Activated T-helper 1 cell treated with anti-CD3 and anti-CD28 coated beads, Interleukin-12 subunit alpha, Interleukin-12 subunit beta, Interleukin-2, Interleukin-4 antibody, amounts not matched to agents 30 ng/mL and 10 ng/mL and 1 ng/mL, durations not matched to agents 14 hours and 24 hours and 36 hours (primary cell): Measurements from ENCODE around the gene TBC1D16. TPM values are rescaled to one million over a fixed set of nuclear protein-coding genes. Genes with fewer than 3 reads are reported as not detected.

Experiments used
- DNase-seq: peaks from one replicate; pipeline ENCODE4 v3.0.0; 2021; ENCODE audit warnings: low spot score
- H3K27ac Mint-ChIP-seq: one replicate; pipeline ENCODE4 v1.8.0; 2021; ENCODE audit warnings: mild to moderate bottlenecking, mixed read lengths
- H3K27me3 Mint-ChIP-seq: one replicate; pipeline ENCODE4 v1.8.0; 2022; ENCODE audit warnings: mild to moderate bottlenecking, moderate library complexity, mixed read lengths; ENCODE audit not compliant: insufficient read depth
- H3K36me3 Mint-ChIP-seq: one replicate; pipeline ENCODE4 v1.8.0; 2021; ENCODE audit warnings: low read depth, mixed read lengths
- H3K4me1 Mint-ChIP-seq: one replicate; pipeline ENCODE4 v1.8.0; 2021; ENCODE audit warnings: low read depth, mixed read lengths
- H3K4me3 Mint-ChIP-seq: one replicate; pipeline ENCODE4 v1.8.0; 2021; ENCODE audit warnings: mild to moderate bottlenecking, moderate library complexity, mixed read lengths
- H3K9me3 Mint-ChIP-seq: one replicate; pipeline ENCODE4 v1.8.0; 2021; ENCODE audit warnings: mixed read lengths
- intact Hi-C: fragments of 100-400 bp; cut with micrococcal nuclease; formaldehyde crosslinking; loops from one replicate; pipeline ENCODE4 v1.15.1; 2024
- total RNA-seq: library from RNA; stranded (reverse); gene quantifications from 2 replicates; pipeline ENCODE4 v1.2.3, GENCODE V29; 2022

The TBC1D16 gene
- total RNA-seq, 1 donor from 2014 or later, result 1.9 TPM

DNA sequence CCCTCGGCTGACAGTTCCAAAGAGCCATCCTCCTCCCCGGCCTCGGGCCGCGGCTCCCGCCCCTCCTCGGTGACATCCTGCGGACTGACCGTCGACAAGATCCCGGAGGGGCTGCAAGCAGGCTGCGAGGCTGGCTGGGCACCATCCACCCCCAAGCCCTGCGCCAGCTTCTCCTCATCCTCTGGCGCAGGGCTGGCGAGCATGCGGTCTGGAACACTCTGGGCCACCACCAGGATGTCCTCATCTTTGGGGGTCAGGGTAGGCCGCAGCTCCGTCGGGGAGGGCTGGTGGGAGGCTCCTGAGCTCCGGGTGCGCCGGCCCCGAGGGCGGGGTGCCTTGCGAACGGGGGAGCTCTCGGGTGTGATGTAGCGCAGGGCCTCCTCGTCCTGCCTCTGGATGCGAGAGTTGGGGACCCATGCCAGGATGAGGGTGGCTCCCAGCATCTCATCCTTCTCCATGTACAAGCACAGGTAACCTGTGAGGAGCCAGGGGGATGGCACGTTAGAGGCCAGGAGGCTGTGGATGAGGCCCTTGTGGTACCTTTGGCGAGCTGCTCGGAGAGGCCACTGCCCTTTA lies 25.3 kb downstream of the TBC1D16 start:
- intact Hi-C loops, result no loop called here

GRCh38 chr17:80009391-80010282 lies 26.0 kb downstream of the TBC1D16 start:
- no peaks in the 10 kb centered on the region for H3K4me1 Mint-ChIP-seq
- H3K9me3 Mint-ChIP-seq, result no peaks in the 10 kb centered on the region
- H3K4me3 Mint-ChIP-seq, result no peak overlapping the region
- DNase-seq, result no peak
- no peaks in the 10 kb centered on the region for H3K36me3 Mint-ChIP-seq
- H3K27ac Mint-ChIP-seq, result no peak overlapping the region
- intact Hi-C loops, result loop anchor here (5.0 kb wide), 1 partner anchor 243 kb away; no protein-coding TSS in a partner anchor
- peaks cover 1% of the 10 kb centered on the region for H3K27me3 Mint-ChIP-seq

More for the DNA sequence above, 25.3 kb downstream of the TBC1D16 start:
- Mint-ChIP-seq H3K27me3 (peaks cover 1% of the 10 kb centered on the region), H3K9me3 (no peaks in the 10 kb centered on the region), H3K4me1 (no peaks in the 10 kb centered on the region), H3K27ac (no peak overlapping the region), H3K4me3 (no peak overlapping the region), H3K36me3 (no peaks in the 10 kb centered on the region)
- DNase-seq, result no peak

- H3K36me3 Mint-ChIP-seq, result no peaks in the 10 kb centered on the region
- H3K9me3 Mint-ChIP-seq, result no peaks in the 10 kb centered on the region
- no peak for DNase-seq
- no peak overlapping the region for H3K4me3 Mint-ChIP-seq
- H3K27me3 Mint-ChIP-seq, result peaks cover 1% of the 10 kb centered on the region
- no peaks in the 10 kb centered on the region for H3K4me1 Mint-ChIP-seq
- no peak overlapping the region for H3K27ac Mint-ChIP-seq
- intact Hi-C loops, result loop anchor here (1.0 to 5.0 kb wide), 2 partner anchors 26 to 243 kb away; partner anchors contain the start of gene TBC1D16
These were observed 26.8 kb downstream of the TBC1D16 start for GRCh38 chr17:80008848-80009247.

- Mint-ChIP-seq H3K4me1 (no peaks in the 10 kb centered on the region), H3K4me3 (no peak overlapping the region), H3K9me3 (no peaks in the 10 kb centered on the region), H3K27ac (no peak overlapping the region), H3K27me3 (peaks cover 1% of the 10 kb centered on the region), H3K36me3 (no peaks in the 10 kb centered on the region)
- intact Hi-C loops, result loop anchor here (1.0 to 5.0 kb wide), 2 partner anchors 27 to 244 kb away; partner anchors contain the start of gene TBC1D16
- DNase-seq, result peak; percentile 70
These were observed 27.3 kb downstream of the TBC1D16 start for GRCh38 chr17:80008383-80008840.

DNA sequence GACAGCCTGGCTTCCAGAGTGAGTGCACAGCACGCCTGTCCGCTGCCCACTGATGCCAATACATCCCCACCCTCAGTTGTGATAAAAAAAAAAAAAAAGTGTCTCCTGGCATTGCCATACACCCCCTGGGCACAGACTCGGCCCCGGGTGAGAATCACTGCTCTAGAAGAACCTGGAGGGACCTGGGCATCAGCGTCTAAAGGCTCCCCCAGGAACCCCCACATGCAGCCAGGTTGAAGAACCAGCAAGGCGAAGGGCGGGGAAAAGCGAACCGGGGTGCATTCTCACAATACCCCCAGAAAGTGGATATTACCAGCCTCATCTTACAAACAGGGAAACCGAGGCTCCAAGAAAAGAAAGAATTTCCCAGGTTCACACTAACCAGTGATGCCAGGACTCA lies 27.7 kb downstream of the TBC1D16 start:
- intact Hi-C loops, result loop anchor here (1.0 to 5.0 kb wide), 2 partner anchors 27 to 244 kb away; partner anchors contain the start of gene TBC1D16
- Mint-ChIP-seq H3K27me3 (peaks cover 1% of the 10 kb centered on the region), H3K36me3 (no peaks in the 10 kb centered on the region), H3K4me3 (no peak overlapping the region), H3K4me1 (no peaks in the 10 kb centered on the region), H3K9me3 (no peaks in the 10 kb centered on the region), H3K27ac (no peak overlapping the region)
- DNase-seq, result no peak

DNA sequence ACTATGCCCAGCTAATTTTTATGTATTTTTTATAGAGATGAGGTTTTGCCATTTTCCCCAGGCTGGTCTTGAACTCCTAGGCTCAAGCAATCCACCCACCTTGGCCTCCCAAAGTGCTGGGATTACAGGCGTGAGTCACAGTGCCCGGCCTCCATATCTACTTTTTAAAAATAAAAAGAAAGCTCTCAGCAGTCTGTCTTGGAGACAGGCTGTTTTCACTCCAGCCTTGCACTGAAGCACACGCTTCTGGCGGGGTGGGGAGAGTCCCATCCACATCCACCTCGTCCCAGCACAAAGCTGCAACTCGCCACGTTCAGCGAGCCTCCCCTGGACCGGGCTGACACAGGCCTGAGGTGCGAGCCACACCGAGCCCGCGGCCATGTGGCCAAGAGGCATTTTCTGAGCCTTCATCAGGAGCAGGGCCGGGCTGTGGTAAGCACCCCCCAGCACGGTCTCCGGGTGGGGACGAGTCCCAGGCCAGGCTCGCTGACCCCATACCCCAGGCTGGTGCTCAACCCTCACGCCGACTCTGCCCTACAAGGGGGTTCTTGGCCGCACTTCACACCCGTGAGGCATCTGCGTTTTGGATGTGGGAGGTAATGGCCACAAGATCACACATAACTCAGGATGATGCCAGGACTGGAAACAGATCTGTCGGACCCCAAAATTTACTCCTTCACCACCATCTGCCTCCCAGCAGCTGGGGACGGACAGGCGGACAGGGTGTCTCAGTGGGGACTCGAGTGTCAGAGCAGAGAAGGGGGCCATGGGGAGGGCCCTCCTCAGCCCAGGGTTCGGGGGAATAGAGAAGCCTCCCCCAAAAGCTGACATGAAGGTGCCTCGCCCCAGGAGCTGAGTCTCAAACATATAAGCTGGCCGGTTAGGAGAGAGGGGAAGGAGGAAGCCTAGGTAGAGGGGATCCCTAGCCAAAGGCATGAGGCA lies 28.6 kb downstream of the TBC1D16 start:
- Mint-ChIP-seq H3K36me3 (no peaks in the 10 kb centered on the region), H3K27me3 (peaks cover 1% of the 10 kb centered on the region), H3K4me1 (no peaks in the 10 kb centered on the region), H3K4me3 (no peak overlapping the region), H3K9me3 (no peaks in the 10 kb centered on the region), H3K27ac (no peak overlapping the region)
- intact Hi-C loops, result loop anchor here (5.0 kb wide), 1 partner anchor 245 kb away; no protein-coding TSS in a partner anchor
- DNase-seq, result no peak

- Mint-ChIP-seq H3K27me3 (peaks cover 1% of the 10 kb centered on the region), H3K4me1 (no peaks in the 10 kb centered on the region), H3K9me3 (no peaks in the 10 kb centered on the region), H3K27ac (no peak overlapping the region), H3K36me3 (no peaks in the 10 kb centered on the region), H3K4me3 (no peak overlapping the region)
- intact Hi-C loops, result loop anchor here (5.0 kb wide), 1 partner anchor 246 kb away; no protein-coding TSS in a partner anchor
- DNase-seq, result no peak
These were observed 29.3 kb downstream of the TBC1D16 start for GRCh38 chr17:80006339-80006720.

DNA sequence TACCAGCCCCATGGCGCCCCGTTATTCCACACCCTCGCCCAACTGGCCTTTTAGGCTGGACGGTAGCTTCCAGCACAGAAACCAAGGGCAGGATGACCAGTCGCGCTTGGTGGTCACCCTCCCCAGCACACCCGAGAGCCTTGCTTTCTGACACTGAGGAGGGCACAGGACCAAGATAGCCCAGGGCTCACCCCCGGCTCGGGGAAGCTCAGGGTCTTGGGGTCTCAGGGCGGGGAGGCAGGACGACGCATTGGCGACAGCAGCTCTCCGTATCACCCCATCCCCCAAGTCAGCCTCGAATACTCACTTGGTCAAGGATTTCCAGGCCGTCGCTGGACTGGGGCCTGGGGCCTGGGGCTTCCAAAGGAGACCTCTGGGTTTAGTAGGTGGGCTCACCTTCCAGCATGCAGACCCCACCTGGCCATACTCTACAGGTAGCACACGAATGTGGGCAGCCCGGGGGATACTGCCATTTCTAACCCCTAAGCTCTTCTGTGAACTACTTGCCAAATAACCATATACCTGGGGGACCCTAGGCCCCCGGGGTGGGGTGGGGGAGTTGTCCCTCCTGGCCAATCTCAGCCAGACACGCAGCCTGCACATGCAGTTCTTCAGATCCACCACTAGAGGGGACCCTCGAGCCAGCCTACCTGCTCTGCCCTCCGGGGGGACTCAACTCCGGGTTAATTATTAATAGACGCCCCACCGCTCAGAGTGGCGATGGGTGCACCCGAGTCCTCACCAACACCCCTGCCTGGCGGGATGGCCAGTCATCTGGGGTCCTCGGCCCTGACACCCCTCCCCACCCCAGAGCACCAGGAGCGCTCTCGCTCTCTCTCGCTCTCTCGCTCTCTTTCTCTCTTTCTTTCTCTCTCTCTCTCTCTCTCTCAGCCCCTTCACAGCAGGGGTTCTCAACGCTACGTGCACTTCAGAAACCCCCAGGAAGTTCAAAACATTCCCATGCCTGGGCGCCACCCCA lies 30.0 kb downstream of the TBC1D16 start:
- Mint-ChIP-seq H3K27ac (no peak overlapping the region), H3K4me1 (no peaks in the 10 kb centered on the region), H3K36me3 (no peaks in the 10 kb centered on the region), H3K9me3 (no peaks in the 10 kb centered on the region), H3K4me3 (no peak overlapping the region), H3K27me3 (peaks cover 1% of the 10 kb centered on the region)
- peak; percentile 22 for DNase-seq
- intact Hi-C loops, result loop anchor here (5.0 kb wide), 1 partner anchor 247 kb away; no protein-coding TSS in a partner anchor

- Mint-ChIP-seq H3K36me3 (no peaks in the 10 kb centered on the region), H3K27ac (no peak overlapping the region), H3K4me3 (no peak overlapping the region), H3K9me3 (no peaks in the 10 kb centered on the region), H3K27me3 (peaks cover 1% of the 10 kb centered on the region), H3K4me1 (no peaks in the 10 kb centered on the region)
- intact Hi-C loops, result no loop called here
- no peak for DNase-seq
These were observed 31.7 kb downstream of the TBC1D16 start for GRCh38 chr17:80003969-80004368.

- Mint-ChIP-seq H3K4me3 (no peak overlapping the region), H3K27ac (no peak overlapping the region), H3K36me3 (no peaks in the 10 kb centered on the region), H3K4me1 (peaks cover 9% of the 10 kb centered on the region), H3K9me3 (no peaks in the 10 kb centered on the region), H3K27me3 (peaks cover 1% of the 10 kb centered on the region)
- DNase-seq, result no peak
- intact Hi-C loops, result no loop called here
These were observed 32.8 kb downstream of the TBC1D16 start for GRCh38 chr17:80002690-80003490.

DNA sequence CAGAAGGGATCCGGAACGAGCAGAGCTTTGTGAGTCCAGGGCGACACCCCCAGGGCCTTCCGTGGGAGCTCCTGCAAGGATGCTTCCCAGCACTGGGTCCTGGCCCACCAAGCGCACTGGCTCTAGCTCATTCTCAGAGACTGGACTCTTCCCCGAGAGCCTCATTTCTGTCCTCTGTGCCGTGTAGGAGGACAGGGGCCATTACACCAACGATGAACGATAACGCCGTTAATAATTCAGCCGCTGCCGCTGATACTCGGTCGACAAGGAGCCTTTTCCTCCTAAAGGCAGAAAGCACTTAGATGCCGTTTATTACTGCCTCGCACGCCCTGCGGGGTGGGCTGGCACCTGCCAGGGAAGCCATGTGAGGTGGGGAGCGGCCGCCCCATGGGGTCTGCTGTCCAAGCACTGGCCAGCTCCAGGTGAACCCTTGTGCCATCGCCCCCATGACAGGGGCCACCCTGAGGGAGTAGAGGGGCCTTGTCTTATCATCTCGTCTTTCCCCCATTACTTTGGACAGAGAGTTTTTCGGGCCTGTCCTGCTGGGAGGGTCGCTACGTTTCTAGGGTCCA lies 33.5 kb downstream of the TBC1D16 start:
- H3K4me1 Mint-ChIP-seq, result peaks cover 16% of the 10 kb centered on the region
- DNase-seq, result no peak
- H3K36me3 Mint-ChIP-seq, result no peaks in the 10 kb centered on the region
- H3K27ac Mint-ChIP-seq, result no peak overlapping the region
- intact Hi-C loops, result no loop called here
- H3K27me3 Mint-ChIP-seq, result no peaks in the 10 kb centered on the region
- H3K4me3 Mint-ChIP-seq, result no peak overlapping the region
- no peaks in the 10 kb centered on the region for H3K9me3 Mint-ChIP-seq
